Measurements from ENCODE around the gene GPR83. TPM values are rescaled to one million over a fixed set of nuclear protein-coding genes. Genes with fewer than 3 reads are reported as not detected.

Gene GPR83
- total RNA-seq, 4 donors from 2014 or later, result 0.21 to 0.28 TPM; not detected in 2

GRCh38 chr11:94336033-94336432 is 65.2 kb downstream of the GPR83 start:
- intact Hi-C loops (cut with DNase I; ENCODE audit: low total_unique reads), result no loop called here
- Histone ChIP-seq H3K36me3 (no peaks in the 10 kb centered on the region), H3K4me3 (no peak overlapping the region), H3K9me3 (no peaks in the 10 kb centered on the region), H3K27ac (no peak overlapping the region), H3K4me1 (no peaks in the 10 kb centered on the region), H3K27me3 (no peaks in the 10 kb centered on the region)
- no peak for TF ChIP-seq POLR2A (IDR thresholded peaks at IDR 0.05)
- TF ChIP-seq, protein P1, sequence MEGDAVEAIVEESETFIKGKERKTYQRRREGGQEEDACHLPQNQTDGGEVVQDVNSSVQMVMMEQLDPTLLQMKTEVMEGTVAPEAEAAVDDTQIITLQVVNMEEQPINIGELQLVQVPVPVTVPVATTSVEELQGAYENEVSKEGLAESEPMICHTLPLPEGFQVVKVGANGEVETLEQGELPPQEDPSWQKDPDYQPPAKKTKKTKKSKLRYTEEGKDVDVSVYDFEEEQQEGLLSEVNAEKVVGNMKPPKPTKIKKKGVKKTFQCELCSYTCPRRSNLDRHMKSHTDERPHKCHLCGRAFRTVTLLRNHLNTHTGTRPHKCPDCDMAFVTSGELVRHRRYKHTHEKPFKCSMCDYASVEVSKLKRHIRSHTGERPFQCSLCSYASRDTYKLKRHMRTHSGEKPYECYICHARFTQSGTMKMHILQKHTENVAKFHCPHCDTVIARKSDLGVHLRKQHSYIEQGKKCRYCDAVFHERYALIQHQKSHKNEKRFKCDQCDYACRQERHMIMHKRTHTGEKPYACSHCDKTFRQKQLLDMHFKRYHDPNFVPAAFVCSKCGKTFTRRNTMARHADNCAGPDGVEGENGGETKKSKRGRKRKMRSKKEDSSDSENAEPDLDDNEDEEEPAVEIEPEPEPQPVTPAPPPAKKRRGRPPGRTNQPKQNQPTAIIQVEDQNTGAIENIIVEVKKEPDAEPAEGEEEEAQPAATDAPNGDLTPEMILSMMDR (IDR thresholded peaks at IDR 0.05), result no peak
- no peak for DNase-seq

DNA sequence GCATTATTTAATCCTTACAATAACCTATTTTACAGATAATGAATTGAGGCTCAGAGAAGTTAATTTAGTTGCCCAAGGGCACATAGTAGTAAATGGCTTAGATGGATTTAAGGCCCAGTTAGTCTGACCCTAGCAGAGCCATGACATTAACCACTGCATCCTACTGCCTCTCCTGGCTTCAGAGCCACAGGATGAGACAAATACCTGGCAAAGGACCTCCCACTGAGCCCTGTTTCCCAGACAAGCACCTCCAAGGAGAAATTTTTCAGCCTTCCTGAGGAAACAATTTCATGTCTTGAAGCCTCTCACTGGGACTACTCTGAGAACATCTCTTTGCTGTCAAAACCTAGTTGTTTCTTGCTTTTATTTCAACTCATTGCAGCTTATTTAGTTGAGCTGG is 68.4 kb downstream of the GPR83 start:
- intact Hi-C loops (cut with DNase I; ENCODE audit: low total_unique reads), result no loop called here
- Histone ChIP-seq H3K9me3 (no peaks in the 10 kb centered on the region), H3K27me3 (no peaks in the 10 kb centered on the region), H3K27ac (no peak overlapping the region), H3K4me1 (no peaks in the 10 kb centered on the region), H3K4me3 (no peak overlapping the region), H3K36me3 (no peaks in the 10 kb centered on the region)
- TF ChIP-seq POLR2A (IDR thresholded peaks at IDR 0.05), result no peak
- TF ChIP-seq, protein P1 (IDR thresholded peaks at IDR 0.05), result no peak
- no peak for DNase-seq

DNA sequence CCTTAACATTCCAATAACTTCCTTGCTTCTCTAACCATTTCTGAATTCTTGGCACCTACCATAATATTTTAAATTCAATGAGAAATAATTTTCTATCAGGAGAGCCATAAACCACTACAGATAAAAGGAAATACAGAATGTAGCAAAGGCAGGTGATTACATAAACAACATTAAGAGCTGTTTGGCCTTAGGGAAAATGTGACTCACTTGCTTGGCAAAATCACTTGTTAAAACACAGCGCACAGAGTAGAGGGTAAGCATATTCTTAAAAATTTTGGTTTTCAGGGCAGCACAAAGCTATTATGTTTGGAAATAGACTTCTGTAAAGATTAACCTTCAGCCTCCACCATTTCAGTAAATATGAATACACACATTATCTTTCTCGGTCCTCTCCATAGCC is 70.4 kb downstream of the GPR83 start:
- H3K36me3 ChIP-seq, result no peaks in the 10 kb centered on the region
- H3K4me3 ChIP-seq, result no peak overlapping the region
- TF ChIP-seq, protein P1 (IDR thresholded peaks at IDR 0.05), result no peak
- TF ChIP-seq POLR2A (IDR thresholded peaks at IDR 0.05), result no peak
- no peaks in the 10 kb centered on the region for H3K9me3 ChIP-seq
- no peaks in the 10 kb centered on the region for H3K27me3 ChIP-seq
- intact Hi-C loops (cut with DNase I; ENCODE audit: low total_unique reads), result no loop called here
- no peaks in the 10 kb centered on the region for H3K4me1 ChIP-seq
- DNase-seq, result no peak
- H3K27ac ChIP-seq, result peak overlapping the region in 1 of 2 donors; percentile 16

- no peak overlapping the region for H3K4me3 ChIP-seq
- DNase-seq, result no peak
- H3K27me3 ChIP-seq, result no peaks in the 10 kb centered on the region
- no peaks in the 10 kb centered on the region for H3K9me3 ChIP-seq
- no peaks in the 10 kb centered on the region for H3K36me3 ChIP-seq
- H3K4me1 ChIP-seq, result no peaks in the 10 kb centered on the region
- TF ChIP-seq, protein P1 (IDR thresholded peaks at IDR 0.05), result no peak
- TF ChIP-seq POLR2A (IDR thresholded peaks at IDR 0.05), result no peak
- no peak overlapping the region for H3K27ac ChIP-seq
- intact Hi-C loops (cut with DNase I; ENCODE audit: low total_unique reads), result no loop called here
Measured at GRCh38 chr11:94329501-94329900, 71.7 kb downstream of the GPR83 start.

DNA sequence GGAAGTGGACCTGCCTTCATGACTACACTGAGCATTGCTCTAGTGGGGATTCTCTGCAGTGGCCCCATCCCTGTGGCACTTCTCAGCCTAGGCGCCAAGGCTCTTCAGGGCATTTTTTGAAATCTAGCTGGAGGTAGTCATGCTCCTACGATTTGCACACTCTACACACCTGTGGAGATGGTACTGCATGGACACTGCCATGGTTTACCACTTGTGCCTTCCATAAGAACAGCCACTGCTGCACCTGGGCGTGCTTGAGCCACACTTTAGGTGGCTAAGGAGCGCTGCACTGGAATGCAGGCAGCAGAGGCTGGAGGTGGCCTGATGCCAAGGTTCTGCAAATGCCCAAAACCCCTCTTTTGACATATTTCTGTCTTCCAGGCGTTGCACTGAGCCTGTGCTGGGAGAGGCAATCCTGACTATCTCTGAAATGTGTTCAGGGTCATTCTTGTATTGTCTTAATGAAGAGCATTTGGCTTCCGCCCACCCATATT is 72.6 kb downstream of the GPR83 start:
- H3K27ac ChIP-seq, result no peak overlapping the region
- intact Hi-C loops (cut with DNase I; ENCODE audit: low total_unique reads), result no loop called here
- TF ChIP-seq, protein P1 (IDR thresholded peaks at IDR 0.05), result no peak
- TF ChIP-seq POLR2A (IDR thresholded peaks at IDR 0.05), result no peak
- no peak for DNase-seq
- no peaks in the 10 kb centered on the region for H3K36me3 ChIP-seq
- H3K9me3 ChIP-seq, result no peaks in the 10 kb centered on the region
- no peak overlapping the region for H3K4me3 ChIP-seq
- H3K4me1 ChIP-seq, result no peaks in the 10 kb centered on the region
- no peaks in the 10 kb centered on the region for H3K27me3 ChIP-seq

Other genes starting within 250 kb of the GPR83 start
- gene IZUMO1R, start 96.8 kb downstream of the GPR83 start, total RNA-seq, result not detected
- gene MRE11, start 92.4 kb upstream of the GPR83 start, total RNA-seq, result 10 to 100 TPM in 2 of 4 donors, 1 to 10 TPM in 2; 5.9 to 45.8 (median 16.9) TPM
- gene ANKRD49, start 92.6 kb upstream of the GPR83 start, total RNA-seq, result 10 to 100 TPM; 21.3 to 55.6 (median 26.6) TPM
- not detected for gene C11orf97, start 111.0 kb upstream of the GPR83 start, total RNA-seq
- 10 to 100 TPM in 2 of 4 donors, 1 to 10 TPM in 2; 2.6 to 15.2 (median 9.2) TPM for gene FUT4, start 142.5 kb upstream of the GPR83 start, total RNA-seq
- 1 to 10 TPM; 5.1 to 9.0 (median 6.8) TPM for gene PIWIL4, start 165.9 kb upstream of the GPR83 start, total RNA-seq